Kidney (tissue), 14 donors: ENCODE results near the gene SQOR. TPM values are rescaled to one million over a fixed set of nuclear protein-coding genes. Genes with fewer than 3 reads are reported as not detected.

ENCODE experiments used
- DNase-seq, 5 donors: peaks; one replicate each; pipeline ENCODE4 v3.0.0-alpha.2; 2013 to 2020
- FAIRE-seq: peaks from 2 replicates; lab custom pipeline; 2012; peaks lifted over from hg19 to GRCh38; lab: Jason Lieb, UNC
- H3K27ac ChIP-seq, 2 donors: one replicate each; pipeline ENCODE4 v1.7.0; 2013; ENCODE audit warnings: low read depth in 2 of 2, low read length in 2 of 2, inconsistent platforms in 1 of 2
- H3K27me3 ChIP-seq: one replicate; pipeline ENCODE4 v1.7.1; 2013; ENCODE audit warnings: low read length, inconsistent platforms; ENCODE audit not compliant: control insufficient read depth, insufficient read depth
- H3K36me3 ChIP-seq, 3 donors: one replicate each; pipeline versions ENCODE4 v1.7.0 to v1.7.1; 2013; ENCODE audit warnings: low read length in 3 of 3, control low read depth in 1 of 3, inconsistent platforms in 1 of 3; ENCODE audit not compliant: insufficient read depth in 3 of 3, control insufficient read depth in 2 of 3
- H3K4me1 ChIP-seq, 3 donors: one replicate each; pipeline versions ENCODE4 v1.7.0 to v1.7.1; 2013; ENCODE audit warnings: low read length in 3 of 3, inconsistent platforms in 1 of 3, low read depth in 1 of 3; ENCODE audit not compliant: control insufficient read depth in 2 of 3, insufficient read depth in 2 of 3
- H3K4me3 ChIP-seq, 3 donors: one replicate each; pipeline versions ENCODE4 v1.7.0 to v1.8.1; 2013; ENCODE audit warnings: low read length in 3 of 3, control low read depth in 1 of 3, inconsistent platforms in 1 of 3
- H3K9ac ChIP-seq, 3 donors: one replicate each; pipeline versions ENCODE4 v1.7.0 to v1.7.1; 2013; ENCODE audit warnings: low read length in 3 of 3, control low read depth in 1 of 3, inconsistent platforms in 1 of 3
- H3K9me3 ChIP-seq, 3 donors: one replicate each; pipeline versions ENCODE4 v1.7.0 to v1.7.1; 2013; ENCODE audit warnings: low read length in 3 of 3, control low read depth in 1 of 3, inconsistent platforms in 1 of 3; ENCODE audit not compliant: control insufficient read depth in 2 of 3, insufficient read depth in 1 of 3
- intact Hi-C: fragments of 100-400 bp; cut with DNase I; formaldehyde crosslinking; loops from one replicate; pipeline ENCODE4 v1.11.1; 2022
- polyA plus RNA-seq: library from polyadenylated mRNA; stranded (reverse); fragments of 350-450 nt; fragmentation: Illumina TruSeq; extraction: RNeasy Lipid Tissue Mini Kit (QIAGEN cat#74804); gene quantifications from one replicate; pipeline ENCODE4 v1.2.3, GENCODE V29; 2014; ENCODE audit warnings: low read depth, low replicate concordance; ENCODE audit not compliant: insufficient read depth
- total RNA-seq: library from RNA; stranded (reverse); fragmentation: NEBNext Ultra II Directional; extraction: Animal tissue kit (Norgen Biotek cat#: 25700); gene quantifications from one replicate; pipeline ENCODE4 v1.2.1, GENCODE V29; 2021
- TF ChIP-seq, protein P1 (sequence below): IDR thresholded peaks from 3 replicates; pipeline ENCODE4 v1.5.1; 2012; ENCODE audit warnings: mild to moderate bottlenecking, moderate library complexity, borderline replicate concordance; ENCODE audit not compliant: insufficient read depth; ENCODE audit errors: extremely low read depth
- donor health status: control.
- donor health status: control.
- donor health status: control.
- donor health status: control.
- donor health status: control.
- donor health status: DM: yes; HTN: yes; CAD: no.
- donor health status: Normal renal cell carcinoma (clear cell type).

Gene SQOR
- total and polyA plus RNA-seq, 2 donors from 2014 or later: 43.4 to 67.5 TPM

GRCh38 chr15:45641999-45642932 lies 7.4 kb downstream of the SQOR start:
- no peaks in the 10 kb centered on the region for H3K27me3 ChIP-seq
- no peak overlapping the region for H3K4me3 ChIP-seq
- FAIRE-seq (no peak), DNase-seq (no peak)
- no peak overlapping the region for H3K9ac ChIP-seq
- H3K4me1 ChIP-seq: peaks cover 0 to 21% (median 16%) of the 10 kb centered on the region in 3 donors
- TF ChIP-seq, protein P1, sequence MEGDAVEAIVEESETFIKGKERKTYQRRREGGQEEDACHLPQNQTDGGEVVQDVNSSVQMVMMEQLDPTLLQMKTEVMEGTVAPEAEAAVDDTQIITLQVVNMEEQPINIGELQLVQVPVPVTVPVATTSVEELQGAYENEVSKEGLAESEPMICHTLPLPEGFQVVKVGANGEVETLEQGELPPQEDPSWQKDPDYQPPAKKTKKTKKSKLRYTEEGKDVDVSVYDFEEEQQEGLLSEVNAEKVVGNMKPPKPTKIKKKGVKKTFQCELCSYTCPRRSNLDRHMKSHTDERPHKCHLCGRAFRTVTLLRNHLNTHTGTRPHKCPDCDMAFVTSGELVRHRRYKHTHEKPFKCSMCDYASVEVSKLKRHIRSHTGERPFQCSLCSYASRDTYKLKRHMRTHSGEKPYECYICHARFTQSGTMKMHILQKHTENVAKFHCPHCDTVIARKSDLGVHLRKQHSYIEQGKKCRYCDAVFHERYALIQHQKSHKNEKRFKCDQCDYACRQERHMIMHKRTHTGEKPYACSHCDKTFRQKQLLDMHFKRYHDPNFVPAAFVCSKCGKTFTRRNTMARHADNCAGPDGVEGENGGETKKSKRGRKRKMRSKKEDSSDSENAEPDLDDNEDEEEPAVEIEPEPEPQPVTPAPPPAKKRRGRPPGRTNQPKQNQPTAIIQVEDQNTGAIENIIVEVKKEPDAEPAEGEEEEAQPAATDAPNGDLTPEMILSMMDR: no peak
- peak overlapping the region; percentile 44 to 58 for H3K27ac ChIP-seq
- no peaks in the 10 kb centered on the region for H3K9me3 ChIP-seq
- intact Hi-C loops: no loop called here
- no peaks in the 10 kb centered on the region for H3K36me3 ChIP-seq

DNA sequence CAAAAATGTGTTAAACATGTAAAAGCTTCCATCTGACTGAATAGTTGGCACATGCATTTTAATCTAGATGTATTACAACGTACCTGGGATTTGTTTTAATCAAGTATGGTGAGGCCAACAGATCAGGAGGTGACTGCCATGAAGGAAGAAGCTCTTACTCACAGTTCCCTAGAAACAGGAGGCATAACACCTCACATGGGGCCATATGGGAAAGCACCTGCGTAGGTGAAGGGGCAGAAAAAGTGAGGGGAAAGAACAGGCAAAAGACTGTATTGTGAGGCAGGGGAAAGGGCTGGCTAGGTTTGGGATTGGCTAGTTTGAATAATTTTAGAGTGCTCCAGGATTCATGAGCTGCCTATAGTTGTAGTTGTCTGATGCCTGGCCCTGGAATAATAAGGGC lies 9.6 kb downstream of the SQOR start:
- Histone ChIP-seq H3K27ac (no peak overlapping the region), H3K27me3 (no peaks in the 10 kb centered on the region), H3K36me3 (no peaks in the 10 kb centered on the region), H3K9me3 (no peaks in the 10 kb centered on the region), H3K4me3 (no peak overlapping the region), H3K9ac (no peak overlapping the region), H3K4me1 (peaks cover 0 to 21% (median 20%) of the 10 kb centered on the region in 3 donors)
- DNase-seq: no peak
- intact Hi-C loops: no loop called here
- FAIRE-seq: no peak
- TF ChIP-seq, protein P1: no peak

- no peak for FAIRE-seq
Observed at GRCh38 chr15:45645026-45645980, 10.5 kb downstream of the SQOR start.

More at GRCh38 chr15:45645026-45645980, 10.5 kb downstream of the SQOR start:
- no peaks in the 10 kb centered on the region for H3K9me3 ChIP-seq
- intact Hi-C loops: no loop called here
- H3K9ac ChIP-seq: no peak overlapping the region
- H3K27me3 ChIP-seq: no peaks in the 10 kb centered on the region
- H3K36me3 ChIP-seq: no peaks in the 10 kb centered on the region
- H3K4me1 ChIP-seq: peaks cover 0 to 21% (median 20%) of the 10 kb centered on the region in 3 donors
- TF ChIP-seq, protein P1: no peak
- peak overlapping the region; percentile 24 to 32 for H3K27ac ChIP-seq
- peak in 1 of 5 donors; percentile 53 for DNase-seq
- H3K4me3 ChIP-seq: no peak overlapping the region
